H1 (cell line): Measurements from ENCODE around the gene NAA10. TPM values are rescaled to one million over a fixed set of nuclear protein-coding genes. Genes with fewer than 3 reads are reported as not detected.

Source experiments
- CEBPB ChIP-seq: IDR thresholded peaks from 2 replicates; pipeline ENCODE4 v1.6.1; 2012; ENCODE audit warnings: low read depth, low read length
- CHD2 ChIP-seq: IDR thresholded peaks from 2 replicates; pipeline ENCODE4 v1.6.1; 2012; ENCODE audit warnings: low read length, improper control_type of control experiment
- CHD7 ChIP-seq: fragments of 300-600 bp; sonication (generic); IDR thresholded peaks from 2 replicates; pipeline ENCODE4 v1.7.1; 2012; ENCODE audit warnings: low read length, moderate library complexity, mild to moderate bottlenecking, inconsistent platforms; ENCODE audit not compliant: insufficient replicate concordance
- JUND ChIP-seq: IDR thresholded peaks from 2 replicates; pipeline ENCODE4 v1.6.1; 2011; ENCODE audit warnings: mild to moderate bottlenecking, improper control_type of control experiment, low read length
- KDM5A ChIP-seq: fragments of 200-600 bp; IDR thresholded peaks from 2 replicates; pipeline ENCODE4 v1.7.1; 2012; ENCODE audit warnings: mild to moderate bottlenecking, low read length, inconsistent platforms, mixed read lengths
- POU5F1 ChIP-seq: IDR thresholded peaks from 2 replicates; pipeline ENCODE4 v1.6.1; 2011; ENCODE audit warnings: low read depth, mild to moderate bottlenecking, low read length, moderate library complexity
- RFX5 ChIP-seq: IDR thresholded peaks from 2 replicates; pipeline ENCODE4 v1.6.1; 2011; ENCODE audit warnings: low read depth, low read length, improper control_type of control experiment, borderline replicate concordance
- RNF2 ChIP-seq: fragments of 200-900, 300-1000 bp; sonication (generic); IDR thresholded peaks from 2 replicates; pipeline ENCODE4 v1.7.1; 2016; ENCODE audit warnings: borderline replicate concordance, low read depth, mild to moderate bottlenecking, antibody characterized with exemption, low read length; ENCODE audit not compliant: poor library complexity, severe bottlenecking; ENCODE audit errors: missing control alignments
- SUZ12 ChIP-seq: fragments of 200-600 bp; sonication (generic); IDR thresholded peaks from 2 replicates; pipeline ENCODE4 v1.6.1; 2012; ENCODE audit warnings: mild to moderate bottlenecking, inconsistent platforms, low read length, moderate library complexity, mixed read lengths
- TAF1 ChIP-seq: IDR thresholded peaks from 2 replicates; pipeline ENCODE4 v1.6.1; 2011; ENCODE audit warnings: mild to moderate bottlenecking, low read depth, low read length
- polyA plus RNA-seq, 7 experiments: library from polyadenylated mRNA; depleted of rRNA in 3 of 7; stranded (reverse) in 5 of 7; unstranded in 2 of 7; fragments of >200 nt in 5 of 7; fragments of 200-250 nt in 2 of 7; gene quantifications; 1 replicate in 5 of 7; 2 replicates in 1 of 7; 4 replicates in 1 of 7; pipeline versions ENCODE4 v1.2.1 to v1.2.3, GENCODE V29; 2011 to 2013; ENCODE audit warnings: missing spikeins in 2 of 7, mixed read lengths in 2 of 7
- total RNA-seq: library from RNA; stranded (reverse); fragmentation: NEBNext Ultra II Directional; extraction: Animal tissue kit (Norgen Biotek cat#: 25700); gene quantifications from 2 replicates; pipeline ENCODE4 v1.2.1, GENCODE V29; 2021

NAA10 gene
- total and polyA plus RNA-seq, 2 of the 8 experiments (the other 6 are each of a cell fraction or from before 2014, with no cell fraction given), result 80.4 to 98.8 TPM

GRCh38 chrX:153971450-153972367 is 36.9 kb upstream of the NAA10 start, which contains the start of gene HCFC1 (continued):
- TF ChIP-seq CHD7 (no peak), TAF1 (peak; percentile 91), CHD2 (no peak), SUZ12 (no peak), RNF2 (no peak), POU5F1 (no peak), CEBPB (no peak), RFX5 (no peak), JUND (peak; percentile 84), KDM5A (no peak)
